ENCODE data around the gene SULT6B1. TPM values are rescaled to one million over a fixed set of nuclear protein-coding genes. Genes with fewer than 3 reads are reported as not detected.

SULT6B1 gene
- total and polyA plus RNA-seq, 2 donors (not counting 1 experiment from before 2014, with no cell fraction given) = not detected

DNA sequence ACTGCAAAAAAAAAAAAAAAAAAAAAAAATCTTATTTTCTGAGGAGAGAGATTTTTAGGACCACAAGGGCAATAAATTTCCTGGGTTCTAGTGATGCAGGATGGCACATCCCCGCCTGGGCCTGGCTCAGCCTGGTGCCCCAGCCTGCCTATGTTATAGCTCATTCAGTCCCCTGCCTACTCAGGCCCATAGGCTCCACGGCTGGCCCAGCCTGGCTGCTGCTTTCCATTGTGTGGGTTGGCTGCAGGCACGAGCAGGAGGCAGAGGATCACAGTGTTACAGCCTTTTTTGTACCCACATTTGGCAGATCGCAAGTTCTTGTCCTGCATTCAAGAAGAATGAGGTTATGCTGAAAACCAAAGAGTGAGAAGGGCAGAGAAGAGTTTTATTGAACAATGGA, 2.8 kb upstream of the SULT6B1 start:
- Histone ChIP-seq H3K9ac (ENCODE audit: low read length) (no peak overlapping the region), H3K79me2 (ENCODE audit: control insufficient read depth, insufficient read depth, low read length) (no peaks in the 10 kb centered on the region), H3K27me3 (replicated peaks in 1 of 4; ENCODE audit: control extremely low read depth in 1 of 4, control insufficient read depth in 3 of 4, insufficient read depth in 4 of 4, low read length in 3 of 4) (no peaks in the 10 kb centered on the region), H3K36me3 (replicated peaks in 1 of 2; ENCODE audit: control extremely low read depth in 1 of 2, control insufficient read depth in 1 of 2, extremely low read depth in 1 of 2, insufficient read depth in 2 of 2, low read length in 1 of 2) (no peaks in the 10 kb centered on the region), H3K9me3 (ENCODE audit: control extremely low read depth in 1 of 3, control insufficient read depth in 2 of 3, insufficient read depth in 1 of 3, low read length in 2 of 3) (peaks cover 0 to 5% (median 0%) of the 10 kb centered on the region in 3 donors), H3K27ac (ENCODE audit: low read length in 2 of 2) (no peak overlapping the region), H2AFZ (ENCODE audit: insufficient read depth, low read depth, low read length, poor library complexity, severe bottlenecking) (no peak overlapping the region), H3K4me3 (ENCODE audit: control extremely low read depth in 1 of 5, extremely low read depth in 1 of 5, insufficient read depth in 1 of 5, low read depth in 2 of 5, low read length in 4 of 5) (no peak overlapping the region), H4K20me1 (ENCODE audit: control insufficient read depth, insufficient read depth, low read length, poor library complexity, severe bottlenecking) (no peaks in the 10 kb centered on the region), H3K4me2 (replicated peaks; ENCODE audit: low read depth, low read length, poor library complexity, severe bottlenecking) (no peak overlapping the region), H3K4me1 (ENCODE audit: control insufficient read depth in 2 of 2, insufficient read depth in 2 of 2, low read length in 2 of 2) (peaks cover 0 to 7% of the 10 kb centered on the region in 2 donors)
- no peak for TF ChIP-seq EZH2 (IDR thresholded peaks at IDR 0.05; ENCODE audit: borderline replicate concordance, insufficient read depth, low read depth, low read length, poor library complexity, severe bottlenecking)
- TF ChIP-seq, protein P1, sequence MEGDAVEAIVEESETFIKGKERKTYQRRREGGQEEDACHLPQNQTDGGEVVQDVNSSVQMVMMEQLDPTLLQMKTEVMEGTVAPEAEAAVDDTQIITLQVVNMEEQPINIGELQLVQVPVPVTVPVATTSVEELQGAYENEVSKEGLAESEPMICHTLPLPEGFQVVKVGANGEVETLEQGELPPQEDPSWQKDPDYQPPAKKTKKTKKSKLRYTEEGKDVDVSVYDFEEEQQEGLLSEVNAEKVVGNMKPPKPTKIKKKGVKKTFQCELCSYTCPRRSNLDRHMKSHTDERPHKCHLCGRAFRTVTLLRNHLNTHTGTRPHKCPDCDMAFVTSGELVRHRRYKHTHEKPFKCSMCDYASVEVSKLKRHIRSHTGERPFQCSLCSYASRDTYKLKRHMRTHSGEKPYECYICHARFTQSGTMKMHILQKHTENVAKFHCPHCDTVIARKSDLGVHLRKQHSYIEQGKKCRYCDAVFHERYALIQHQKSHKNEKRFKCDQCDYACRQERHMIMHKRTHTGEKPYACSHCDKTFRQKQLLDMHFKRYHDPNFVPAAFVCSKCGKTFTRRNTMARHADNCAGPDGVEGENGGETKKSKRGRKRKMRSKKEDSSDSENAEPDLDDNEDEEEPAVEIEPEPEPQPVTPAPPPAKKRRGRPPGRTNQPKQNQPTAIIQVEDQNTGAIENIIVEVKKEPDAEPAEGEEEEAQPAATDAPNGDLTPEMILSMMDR (IDR thresholded peaks at IDR 0.05) = no peak
- H3K27ac Mint-ChIP-seq = no peak overlapping the region
- ChIA-PET CTCF (no interaction called here), POLR2A (interaction anchor here (0.7 kb wide), 1 partner anchor 28 kb away, joined by 9 read pairs; no protein-coding TSS in a partner anchor)
- ATAC-seq (ENCODE audit: low read depth) (no peak), DNase-seq (no peak)
- no peak overlapping the region for H3K4me3 Mint-ChIP-seq
- H3K27me3 Mint-ChIP-seq = peaks cover 4% of the 10 kb centered on the region
- intact Hi-C loops (cut with micrococcal nuclease) = no loop called here
- no peaks in the 10 kb centered on the region for H3K9me3 Mint-ChIP-seq (ENCODE audit: insufficient read depth)
- WGBS (ENCODE audit: insufficient coverage) = 84% methylated on average over 3 of the region's 4 CpGs
- peaks cover 2% of the 10 kb centered on the region for H3K4me1 Mint-ChIP-seq

DNA sequence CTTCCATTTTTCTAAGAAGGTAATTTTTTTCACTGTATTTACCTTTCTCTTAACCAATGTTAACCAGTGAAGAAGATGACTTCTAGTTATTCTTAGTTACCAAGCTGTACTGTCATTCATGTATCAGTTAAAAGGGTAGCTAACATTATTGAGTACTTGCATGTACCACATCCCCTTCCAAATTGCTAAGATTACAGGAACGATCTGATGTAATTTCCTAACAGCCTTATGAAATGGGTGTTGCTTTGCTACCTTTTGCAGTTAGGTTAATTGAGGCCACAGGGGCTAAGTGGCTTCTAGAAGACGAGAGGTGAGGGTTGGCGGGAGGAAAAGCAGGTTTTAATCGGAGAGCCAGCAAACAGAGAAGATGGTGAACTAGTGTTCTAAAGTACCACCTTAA, 1.8 kb upstream of the SULT6B1 start:
- H3K27ac ChIP-seq (ENCODE audit: low read length in 2 of 2) = no peak overlapping the region
- no peaks in the 10 kb centered on the region for H3K4me1 Mint-ChIP-seq
- ATAC-seq (ENCODE audit: low read depth) (no peak), DNase-seq (no peak)
- no peaks in the 10 kb centered on the region for H3K9me3 ChIP-seq (ENCODE audit: control extremely low read depth in 1 of 3, control insufficient read depth in 2 of 3, insufficient read depth in 1 of 3, low read length in 2 of 3)
- no peaks in the 10 kb centered on the region for H3K4me1 ChIP-seq (ENCODE audit: control insufficient read depth in 2 of 2, insufficient read depth in 2 of 2, low read length in 2 of 2)
- ChIA-PET POLR2A (no interaction called here), CTCF (interaction anchor here (1.2 kb wide), 1 partner anchor 21 kb away, joined by 4 read pairs; no protein-coding TSS in a partner anchor)
- 100% methylated on average over 3 of the region's 4 CpGs for WGBS (ENCODE audit: insufficient coverage)
- no peaks in the 10 kb centered on the region for H3K36me3 ChIP-seq (replicated peaks in 1 of 2; ENCODE audit: control extremely low read depth in 1 of 2, control insufficient read depth in 1 of 2, extremely low read depth in 1 of 2, insufficient read depth in 2 of 2, low read length in 1 of 2)
- H3K79me2 ChIP-seq (ENCODE audit: control insufficient read depth, insufficient read depth, low read length) = no peaks in the 10 kb centered on the region
- no peak overlapping the region for H3K4me3 ChIP-seq (ENCODE audit: control extremely low read depth in 1 of 5, extremely low read depth in 1 of 5, insufficient read depth in 1 of 5, low read depth in 2 of 5, low read length in 4 of 5)
- H3K4me2 ChIP-seq (replicated peaks; ENCODE audit: low read depth, low read length, poor library complexity, severe bottlenecking) = no peak overlapping the region
- H3K27me3 ChIP-seq (replicated peaks in 1 of 4; ENCODE audit: control extremely low read depth in 1 of 4, control insufficient read depth in 3 of 4, insufficient read depth in 4 of 4, low read length in 3 of 4) = peaks cover 0 to 2% (median 0%) of the 10 kb centered on the region in 4 experiments
- H3K27me3 Mint-ChIP-seq = peaks cover 9% of the 10 kb centered on the region
- no peak overlapping the region for H3K4me3 Mint-ChIP-seq
- no peaks in the 10 kb centered on the region for H3K9me3 Mint-ChIP-seq (ENCODE audit: insufficient read depth)
- TF ChIP-seq, protein P1 (IDR thresholded peaks at IDR 0.05) = no peak
- TF ChIP-seq EZH2 (IDR thresholded peaks at IDR 0.05; ENCODE audit: borderline replicate concordance, insufficient read depth, low read depth, low read length, poor library complexity, severe bottlenecking) = no peak
- H3K9ac ChIP-seq (ENCODE audit: low read length) = no peak overlapping the region
- no peak overlapping the region for H2AFZ ChIP-seq (ENCODE audit: insufficient read depth, low read depth, low read length, poor library complexity, severe bottlenecking)
- intact Hi-C loops (cut with micrococcal nuclease) = no loop called here
- H3K27ac Mint-ChIP-seq = no peak overlapping the region
- no peaks in the 10 kb centered on the region for H4K20me1 ChIP-seq (ENCODE audit: control insufficient read depth, insufficient read depth, low read length, poor library complexity, severe bottlenecking)

All from B cell (primary cell).